HepG2 (cell line): ENCODE data around the gene KTI12. TPM values are rescaled to one million over a fixed set of nuclear protein-coding genes. Genes with fewer than 3 reads are reported as not detected.

Experiments used
- BATF2 ChIP-seq: sonication (generic); formaldehyde crosslinking; IDR thresholded peaks from 2 replicates; pipeline ENCODE4 v1.8.0; 2022; ENCODE audit warnings: mild to moderate bottlenecking, missing genetic modification reagents, moderate library complexity
- ISL2 ChIP-seq: sonication (generic); formaldehyde crosslinking; IDR thresholded peaks from 2 replicates; pipeline ENCODE4 v1.5.0; 2020; ENCODE audit warnings: missing genetic modification reagents
- JARID2 ChIP-seq: sonication (generic); formaldehyde crosslinking; IDR thresholded peaks from 2 replicates; pipeline ENCODE4 v1.8.1; 2023; ENCODE audit warnings: missing genetic modification reagents, inconsistent platforms; ENCODE audit not compliant: insufficient replicate concordance
- KDM2A ChIP-seq: sonication (generic); formaldehyde crosslinking; IDR thresholded peaks from 2 replicates; pipeline ENCODE4 v1.4.0; 2020; ENCODE audit warnings: low read depth, missing genetic modification reagents, borderline replicate concordance
- NONO ChIP-seq, 2 experiments: fragments of 450-650 bp in 1 of 2; sonication (generic) in 1 of 2; formaldehyde crosslinking in 1 of 2; IDR thresholded peaks in 1 of 2; conservative IDR thresholded peaks in 1 of 2; 2 replicates each; pipeline versions ENCODE4 v1.6.1 to v1.8.0; 2017 to 2022; ENCODE audit warnings: mild to moderate bottlenecking in 1 of 2, missing genetic modification reagents in 1 of 2, moderate library complexity in 1 of 2
- PAWR ChIP-seq: sonication (generic); formaldehyde crosslinking; IDR thresholded peaks from 2 replicates; pipeline ENCODE4 v1.4.0; 2020; ENCODE audit warnings: missing genetic modification reagents, mild to moderate bottlenecking, borderline replicate concordance
- POLR2G ChIP-seq: fragments of 200-400 bp; formaldehyde crosslinking; IDR thresholded peaks from 2 replicates; pipeline ENCODE4 v1.6.1; 2018; ENCODE audit warnings: mild to moderate bottlenecking, low read depth, low read length, moderate library complexity
- RNF2 ChIP-seq: fragments of 450-650 bp; conservative IDR thresholded peaks from 2 replicates; pipeline ENCODE4 v1.6.1; 2016; ENCODE audit warnings: low read depth
- SMAD9 ChIP-seq: sonication (generic); formaldehyde crosslinking; IDR thresholded peaks from 2 replicates; pipeline ENCODE4 v1.5.1; 2020; ENCODE audit warnings: mild to moderate bottlenecking, missing genetic modification reagents
- TFDP2 ChIP-seq: sonication (generic); formaldehyde crosslinking; IDR thresholded peaks from 2 replicates; pipeline ENCODE4 v1.4.0; 2020; ENCODE audit warnings: missing genetic modification reagents
- USF2 ChIP-seq, 2 experiments: sonication (generic) in 1 of 2; formaldehyde crosslinking in 1 of 2; IDR thresholded peaks; 2 replicates each; pipeline versions ENCODE4 v1.5.1 to v1.6.1; 2011 to 2020; ENCODE audit warnings: borderline replicate concordance in 1 of 2, low read depth in 1 of 2, low read length in 1 of 2, mild to moderate bottlenecking in 1 of 2, missing genetic modification reagents in 1 of 2, moderate library complexity in 1 of 2
- ZFYVE20 ChIP-seq: sonication (generic); formaldehyde crosslinking; IDR thresholded peaks from 2 replicates; pipeline ENCODE4 v1.8.0; 2023; ENCODE audit warnings: low read depth, mild to moderate bottlenecking, moderate library complexity, missing genetic modification reagents, borderline replicate concordance
- ZNF121 ChIP-seq: sonication (generic); formaldehyde crosslinking; IDR thresholded peaks from 2 replicates; pipeline ENCODE4 v1.5.0; 2020; ENCODE audit warnings: mild to moderate bottlenecking, missing genetic modification reagents
- ZNF124 ChIP-seq: sonication (generic); formaldehyde crosslinking; IDR thresholded peaks from 2 replicates; pipeline ENCODE4 v1.4.0; 2020; ENCODE audit warnings: missing genetic modification reagents
- ZNF235 ChIP-seq: sonication (generic); formaldehyde crosslinking; IDR thresholded peaks from 2 replicates; pipeline ENCODE4 v1.8.1; 2023; ENCODE audit warnings: mild to moderate bottlenecking, missing genetic modification reagents, borderline replicate concordance
- ZNF713 ChIP-seq: sonication (generic); formaldehyde crosslinking; IDR thresholded peaks from 2 replicates; pipeline ENCODE4 v1.4.0; 2020; ENCODE audit warnings: mild to moderate bottlenecking, missing genetic modification reagents
- ZNF816 ChIP-seq: sonication (generic); formaldehyde crosslinking; IDR thresholded peaks from 2 replicates; pipeline ENCODE4 v1.8.0; 2022; ENCODE audit warnings: missing genetic modification reagents, mild to moderate bottlenecking, borderline replicate concordance
- polyA plus RNA-seq, 8 experiments: library from polyadenylated mRNA; depleted of rRNA in 3 of 8; stranded (reverse) in 7 of 8; unstranded in 1 of 8; fragments of >200 nt; fragmentation: Illumina TruSeq in 4 of 8; extraction: Trizol in 4 of 8; gene quantifications; 2 replicates each; pipeline versions ENCODE4 v1.2.1 to v1.2.3, GENCODE V29; 2011 to 2016; ENCODE audit warnings: low read depth in 4 of 8, missing spikeins in 1 of 8, mixed read lengths in 1 of 8; ENCODE audit not compliant: insufficient read depth in 1 of 8
- total RNA-seq, 5 experiments: library from RNA; depleted of rRNA; stranded (reverse); fragments of >200 nt; fragmentation: Illumina TruSeq; extraction: Trizol; gene quantifications; 2 replicates each; pipeline ENCODE4 v1.2.3, GENCODE V29; 2016; ENCODE audit warnings: low read depth in 1 of 5
- TF ChIP-seq, protein P1 (sequence below): IDR thresholded peaks from 2 replicates; pipeline ENCODE4 v1.6.1; 2016; ENCODE audit warnings: low read depth
- TF ChIP-seq, protein P2 (sequence below): sonication (generic); formaldehyde crosslinking; conservative IDR thresholded peaks from 2 replicates; pipeline ENCODE4 v1.8.1; 2023; ENCODE audit warnings: missing genetic modification reagents

Gene KTI12
- total and polyA plus RNA-seq, 2 of the 13 experiments (the other 11 are each of a cell fraction or from before 2014, with no cell fraction given), result 7.4 to 10.2 TPM

DNA sequence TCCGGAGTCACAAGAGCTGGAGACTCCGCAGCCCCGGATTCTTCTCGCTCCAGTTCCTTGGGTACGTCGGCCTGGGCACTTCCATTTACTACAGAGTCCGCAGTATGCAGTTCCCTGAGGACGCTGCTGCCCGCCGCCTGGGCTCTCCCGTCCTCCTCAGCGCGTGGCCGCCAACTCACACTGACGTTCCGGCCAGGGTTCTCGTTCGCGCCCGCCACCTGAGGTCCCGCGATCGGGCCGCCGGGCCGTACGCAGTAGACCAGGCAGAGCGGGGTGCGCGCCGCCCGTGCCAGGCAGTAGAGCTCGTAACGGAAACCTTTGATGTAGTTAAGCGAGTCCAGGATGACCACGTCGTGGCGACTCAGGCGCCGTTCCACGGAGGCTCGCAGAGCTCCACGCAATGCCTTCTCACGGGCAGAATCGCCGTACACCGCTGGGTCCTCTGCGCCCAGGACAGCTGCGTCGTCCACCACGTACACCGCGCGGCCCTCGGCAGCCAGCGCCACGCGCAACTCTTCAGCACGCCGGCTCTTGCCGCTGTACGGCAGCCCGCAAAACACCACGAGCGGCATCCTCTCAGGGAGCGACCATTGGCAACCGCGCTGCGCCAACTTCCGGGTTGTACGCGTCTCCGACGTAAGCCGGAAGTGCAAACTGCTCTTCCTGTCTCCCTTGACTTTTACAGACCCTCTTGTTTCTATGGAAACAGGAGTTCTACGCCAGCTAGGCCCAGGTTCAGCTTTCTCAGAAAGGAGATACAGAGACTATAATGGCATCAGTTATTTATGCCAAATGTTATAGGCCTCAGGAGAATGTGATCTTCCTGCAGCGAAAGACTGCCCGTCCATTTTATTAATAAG lies at the start of gene KTI12 (continued):
- TF ChIP-seq BATF2 (CRISPR knock-in tag) (no peak), ZNF816 (CRISPR knock-in tag) (no peak), SMAD9 (CRISPR knock-in tag) (no peak), USF2 (IDR thresholded peaks at IDR 0.05; ENCODE audit: low read depth, low read length) (no peak), USF2 (CRISPR knock-in tag; IDR thresholded peaks at IDR 0.05; ENCODE audit: borderline replicate concordance) (peak; percentile 26; the same call in 1 of the 2 replicates), ZNF713 (CRISPR knock-in tag) (no peak), POLR2G (peak; percentile 88), ZFYVE20 (CRISPR knock-in tag) (0 out of 2 replicates have a peak, but pooled peaks have one; percentile 17), RNF2 (peak; percentile 68; the same call in 1 of the 2 replicates), TFDP2 (CRISPR knock-in tag) (peak; percentile 42; the same call in 1 of the 2 replicates), ZNF121 (CRISPR knock-in tag) (no peak), PAWR (CRISPR knock-in tag) (0 out of 2 replicates have a peak, but pooled peaks have one; percentile 68), ISL2 (CRISPR knock-in tag) (no peak), JARID2 (CRISPR knock-in tag) (no peak), NONO (IDR thresholded peaks at IDR 0.05) (no peak), NONO (CRISPR knock-in tag; conservative IDR thresholded peaks at IDR 0.05) (0 out of 2 replicates have a peak, but pooled peaks have one; percentile 62), ZNF235 (CRISPR knock-in tag) (no peak), ZNF124 (CRISPR knock-in tag) (peak; percentile 38; the same call in 1 of the 2 replicates), KDM2A (peak; percentile 99)
- TF ChIP-seq, protein P1, sequence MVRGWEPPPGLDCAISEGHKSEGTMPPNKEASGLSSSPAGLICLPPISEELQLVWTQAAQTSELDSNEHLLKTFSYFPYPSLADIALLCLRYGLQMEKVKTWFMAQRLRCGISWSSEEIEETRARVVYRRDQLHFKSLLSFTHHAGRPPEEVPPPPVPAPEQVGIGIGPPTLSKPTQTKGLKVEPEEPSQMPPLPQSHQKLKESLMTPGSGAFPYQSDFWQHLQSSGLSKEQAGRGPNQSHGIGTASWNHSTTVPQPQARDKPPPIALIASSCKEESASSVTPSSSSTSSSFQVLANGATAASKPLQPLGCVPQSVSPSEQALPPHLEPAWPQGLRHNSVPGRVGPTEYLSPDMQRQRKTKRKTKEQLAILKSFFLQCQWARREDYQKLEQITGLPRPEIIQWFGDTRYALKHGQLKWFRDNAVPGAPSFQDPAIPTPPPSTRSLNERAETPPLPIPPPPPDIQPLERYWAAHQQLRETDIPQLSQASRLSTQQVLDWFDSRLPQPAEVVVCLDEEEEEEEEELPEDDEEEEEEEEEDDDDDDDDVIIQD (CRISPR knock-in tag), result no peak; the same call in 1 of the 2 replicates
- TF ChIP-seq, protein P2, sequence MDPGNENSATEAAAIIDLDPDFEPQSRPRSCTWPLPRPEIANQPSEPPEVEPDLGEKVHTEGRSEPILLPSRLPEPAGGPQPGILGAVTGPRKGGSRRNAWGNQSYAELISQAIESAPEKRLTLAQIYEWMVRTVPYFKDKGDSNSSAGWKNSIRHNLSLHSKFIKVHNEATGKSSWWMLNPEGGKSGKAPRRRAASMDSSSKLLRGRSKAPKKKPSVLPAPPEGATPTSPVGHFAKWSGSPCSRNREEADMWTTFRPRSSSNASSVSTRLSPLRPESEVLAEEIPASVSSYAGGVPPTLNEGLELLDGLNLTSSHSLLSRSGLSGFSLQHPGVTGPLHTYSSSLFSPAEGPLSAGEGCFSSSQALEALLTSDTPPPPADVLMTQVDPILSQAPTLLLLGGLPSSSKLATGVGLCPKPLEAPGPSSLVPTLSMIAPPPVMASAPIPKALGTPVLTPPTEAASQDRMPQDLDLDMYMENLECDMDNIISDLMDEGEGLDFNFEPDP (CRISPR knock-in tag), result no peak
